SKM-1 treated with dmso at 0.1 percent for 144 hours (cell line): ENCODE measurements around the gene WDR13.

Source experiments
- DNase-seq: peaks from one replicate; lab custom pipeline; 2025; ENCODE audit not compliant: unreplicated experiment; lab: John Stamatoyannopoulos, UW

WDR13 gene

DNA sequence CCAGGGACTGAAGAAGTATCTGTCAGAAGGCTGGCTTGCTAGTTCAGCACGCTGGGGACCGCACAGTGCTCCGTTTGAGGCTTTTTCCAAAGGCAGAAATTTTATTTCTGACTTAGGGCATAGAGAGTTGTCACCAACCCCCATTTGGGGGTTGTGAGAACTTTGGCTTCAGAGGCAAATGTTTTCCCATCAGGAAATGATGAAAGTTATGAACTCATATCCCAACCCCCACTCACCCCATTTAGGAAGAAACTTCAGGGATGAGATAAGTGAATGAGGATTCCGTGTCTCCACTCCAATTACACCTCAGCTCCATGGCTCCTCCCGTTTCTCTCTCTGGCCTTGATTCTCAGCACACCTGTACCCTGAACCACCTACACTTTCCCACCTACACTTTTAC, 4.3 kb upstream of the WDR13 start:
- DNase-seq: no peak

DNA sequence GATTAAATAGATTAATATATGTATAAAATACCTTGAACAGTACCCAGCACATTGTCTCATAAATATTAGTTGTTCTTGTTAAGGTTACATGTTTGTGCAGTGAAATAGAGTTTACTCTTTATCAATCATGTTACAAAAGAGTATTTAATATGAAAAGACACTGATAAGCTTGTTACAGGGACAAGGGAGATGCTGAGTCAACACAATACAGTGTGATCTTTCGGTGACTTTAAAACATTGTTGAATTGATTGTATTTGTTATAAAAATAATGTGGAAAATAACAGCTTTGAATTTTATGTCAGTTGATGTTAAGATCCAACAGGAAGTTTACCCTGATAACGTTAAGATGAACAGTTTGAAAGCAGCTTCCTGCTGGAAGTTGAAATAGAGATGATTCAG, 1.4 kb upstream of the WDR13 start:
- no peak for DNase-seq

DNA sequence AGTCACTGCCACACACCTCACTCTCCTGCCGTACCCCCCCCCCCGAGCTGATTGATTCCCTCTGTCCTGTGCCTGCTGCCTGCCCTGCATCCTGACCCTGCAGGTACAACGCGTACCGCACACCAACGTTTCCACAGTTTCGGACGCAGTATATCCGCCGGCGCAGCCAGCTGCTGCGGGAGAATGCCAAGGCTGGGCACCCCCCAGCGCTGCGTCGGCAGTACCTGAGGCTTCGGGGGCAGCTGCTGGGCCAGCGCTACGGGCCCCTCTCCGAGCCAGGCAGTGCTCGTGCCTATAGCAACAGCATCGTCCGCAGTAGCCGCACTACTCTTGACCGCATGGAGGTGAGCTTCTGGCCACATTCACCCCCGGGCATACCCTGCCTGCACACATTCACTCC, 1.3 kb downstream of the WDR13 start:
- DNase-seq: no peak

DNA sequence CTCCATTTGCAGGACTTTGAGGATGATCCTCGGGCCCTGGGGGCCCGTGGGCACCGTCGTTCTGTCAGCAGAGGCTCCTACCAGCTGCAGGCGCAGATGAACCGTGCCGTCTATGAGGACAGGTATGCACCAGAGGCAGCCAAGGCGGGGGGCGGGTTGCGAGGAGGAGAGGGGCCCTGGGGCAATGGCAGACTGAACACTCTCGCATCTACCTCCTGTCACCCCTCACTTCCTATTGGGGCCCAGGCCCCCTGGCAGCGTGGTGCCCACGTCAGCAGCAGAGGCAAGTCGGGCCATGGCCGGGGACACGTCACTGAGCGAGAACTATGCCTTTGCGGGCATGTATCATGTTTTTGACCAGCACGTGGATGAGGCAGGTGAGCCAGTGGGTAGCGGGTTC, 2.0 kb downstream of the WDR13 start:
- no peak for DNase-seq

DNA sequence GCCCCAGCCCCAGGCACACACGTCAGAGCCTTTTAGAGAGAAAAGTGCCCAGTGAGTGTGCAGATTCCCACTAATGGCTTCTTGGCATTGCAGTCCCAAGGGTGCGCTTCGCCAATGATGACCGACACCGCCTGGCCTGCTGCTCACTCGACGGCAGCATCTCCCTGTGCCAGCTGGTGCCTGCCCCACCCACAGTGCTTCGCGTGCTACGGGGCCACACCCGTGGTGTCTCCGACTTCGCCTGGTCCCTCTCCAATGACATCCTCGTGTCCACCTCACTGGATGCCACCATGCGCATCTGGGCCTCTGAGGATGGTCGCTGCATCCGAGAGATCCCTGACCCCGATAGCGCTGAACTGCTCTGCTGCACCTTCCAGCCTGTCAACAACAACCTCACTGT, 2.9 kb downstream of the WDR13 start:
- no peak for DNase-seq

DNA sequence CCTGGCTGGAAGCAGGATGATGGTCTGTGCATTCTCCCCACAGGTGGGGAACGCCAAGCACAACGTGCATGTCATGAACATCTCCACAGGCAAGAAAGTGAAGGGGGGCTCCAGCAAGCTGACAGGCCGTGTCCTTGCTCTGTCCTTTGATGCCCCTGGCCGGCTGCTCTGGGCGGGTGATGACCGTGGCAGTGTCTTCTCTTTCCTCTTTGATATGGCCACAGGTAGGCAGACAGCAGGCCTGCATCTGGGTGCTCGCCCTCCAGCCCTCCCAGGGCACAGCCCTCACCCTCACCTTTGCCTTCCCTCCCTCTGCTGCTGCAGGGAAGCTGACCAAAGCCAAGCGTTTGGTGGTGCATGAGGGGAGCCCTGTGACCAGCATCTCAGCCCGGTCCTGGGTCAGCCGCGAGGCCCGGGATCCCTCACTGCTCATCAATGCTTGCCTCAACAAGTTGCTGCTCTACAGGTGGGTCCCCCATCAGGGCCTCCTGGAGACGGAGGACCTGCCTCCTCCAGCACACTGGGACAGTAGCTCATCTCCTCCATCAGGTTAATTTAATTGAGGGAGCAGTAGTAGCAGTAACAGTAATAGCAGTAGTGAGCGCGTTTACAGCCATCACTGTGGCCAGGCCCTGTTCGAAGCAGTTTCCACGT, 4.6 kb downstream of the WDR13 start:
- no peak for DNase-seq

DNA sequence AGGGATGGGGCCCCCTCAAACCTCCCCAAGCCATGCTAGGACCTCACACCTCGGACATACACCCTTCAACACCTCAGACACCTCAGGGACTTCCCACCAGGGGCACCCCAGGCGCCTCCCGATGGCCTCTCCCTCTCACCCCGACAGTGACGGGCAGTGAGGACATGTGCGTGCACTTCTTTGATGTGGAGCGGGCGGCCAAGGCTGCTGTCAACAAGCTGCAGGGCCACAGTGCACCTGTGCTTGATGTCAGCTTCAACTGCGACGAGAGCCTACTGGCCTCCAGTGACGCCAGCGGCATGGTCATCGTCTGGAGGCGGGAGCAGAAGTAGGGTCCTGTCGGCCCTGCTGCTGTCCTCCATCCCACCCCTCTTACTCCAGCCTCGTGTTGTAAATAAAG, 7.4 kb downstream of the WDR13 start:
- no peak for DNase-seq

DNA sequence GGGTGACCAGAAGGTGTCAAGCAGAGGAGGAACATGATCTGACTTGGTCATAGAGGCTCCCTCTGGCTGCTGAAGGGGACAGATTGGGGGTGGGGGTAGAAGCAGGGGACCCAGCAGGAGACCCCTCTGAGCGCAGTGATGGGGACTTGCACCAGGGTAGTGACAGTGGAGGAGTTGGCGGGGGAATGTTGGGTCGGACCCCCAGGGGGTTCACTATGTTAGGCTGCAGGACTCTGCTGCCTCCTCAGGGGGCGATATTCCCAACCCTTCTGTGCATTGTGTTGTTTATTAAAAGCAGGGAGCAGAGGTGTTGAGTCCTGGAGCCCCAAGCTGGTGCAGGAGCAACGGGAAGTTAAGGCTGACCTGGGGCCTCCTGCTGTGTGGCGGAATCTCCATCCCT, 8.8 kb downstream of the WDR13 start:
- no peak for DNase-seq

DNA sequence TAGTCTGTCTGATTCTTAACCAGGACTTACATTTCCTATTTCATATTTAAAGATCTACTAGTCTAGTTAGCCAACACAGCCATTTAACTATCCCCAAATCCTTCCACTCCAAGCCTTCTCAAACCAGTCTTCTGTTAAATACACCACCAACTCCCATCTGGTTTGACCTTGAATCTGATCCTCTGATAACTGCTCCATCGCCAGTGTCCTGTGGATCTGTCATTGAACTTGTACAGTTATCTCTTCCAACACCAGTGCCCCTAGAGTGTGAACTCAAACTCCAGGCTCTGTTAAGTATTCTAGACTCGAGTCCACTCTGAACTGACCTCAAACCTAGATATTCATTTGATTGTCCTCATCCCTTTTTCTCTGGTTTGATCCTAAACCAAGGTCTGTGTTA, 14.4 kb downstream of the WDR13 start:
- DNase-seq: no peak

DNA sequence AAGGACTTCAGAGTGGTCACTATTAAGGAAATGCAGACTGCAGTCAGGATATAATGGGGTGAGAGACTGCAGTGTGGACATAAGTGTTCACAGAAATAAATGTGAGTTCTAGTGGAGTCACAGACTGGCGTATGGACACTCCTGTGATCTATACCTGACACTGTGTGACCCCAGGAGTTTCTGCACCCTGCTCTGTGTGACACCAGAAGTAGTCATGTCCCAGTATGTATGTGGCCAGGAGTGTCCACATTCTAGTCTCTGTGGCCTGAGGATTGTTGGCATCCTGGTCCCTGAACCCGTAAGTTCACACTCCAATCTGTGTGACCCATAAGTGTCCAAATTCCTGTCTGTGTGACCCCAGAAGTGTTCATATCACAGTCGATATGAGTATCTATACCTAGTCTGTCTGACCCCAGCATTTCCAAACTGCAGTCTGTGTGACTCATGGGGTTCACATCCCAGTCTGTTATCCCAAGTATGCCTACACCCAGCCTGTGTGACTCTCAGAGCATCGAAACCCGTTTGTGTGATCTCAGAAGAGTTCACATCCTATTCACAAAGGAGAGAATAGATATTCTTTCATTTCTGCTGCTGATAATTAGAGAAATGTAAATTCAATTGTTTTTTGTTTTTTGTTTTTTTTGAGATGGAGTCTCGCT, 16.3 kb downstream of the WDR13 start:
- no peak for DNase-seq

DNA sequence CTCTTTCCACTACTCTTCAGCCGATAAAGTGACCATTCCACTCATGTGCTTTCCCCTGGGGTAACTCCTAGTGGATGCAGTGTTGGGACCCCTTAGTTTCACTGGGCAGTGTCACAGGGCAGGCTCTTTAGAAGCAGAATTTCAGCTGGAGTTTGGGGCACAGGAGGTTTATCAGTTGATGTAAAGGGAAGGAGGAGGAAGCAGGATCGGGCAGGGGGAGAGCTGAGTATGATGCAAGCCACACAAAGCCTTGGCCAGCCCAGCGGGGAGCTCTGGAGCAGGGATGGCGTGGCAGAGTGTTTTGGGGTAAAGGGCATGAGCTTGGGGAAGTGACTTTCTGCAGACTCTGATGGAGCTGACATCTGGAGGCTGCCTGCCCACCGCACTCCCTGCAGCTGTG, 19.3 kb downstream of the WDR13 start:
- no peak for DNase-seq

DNA sequence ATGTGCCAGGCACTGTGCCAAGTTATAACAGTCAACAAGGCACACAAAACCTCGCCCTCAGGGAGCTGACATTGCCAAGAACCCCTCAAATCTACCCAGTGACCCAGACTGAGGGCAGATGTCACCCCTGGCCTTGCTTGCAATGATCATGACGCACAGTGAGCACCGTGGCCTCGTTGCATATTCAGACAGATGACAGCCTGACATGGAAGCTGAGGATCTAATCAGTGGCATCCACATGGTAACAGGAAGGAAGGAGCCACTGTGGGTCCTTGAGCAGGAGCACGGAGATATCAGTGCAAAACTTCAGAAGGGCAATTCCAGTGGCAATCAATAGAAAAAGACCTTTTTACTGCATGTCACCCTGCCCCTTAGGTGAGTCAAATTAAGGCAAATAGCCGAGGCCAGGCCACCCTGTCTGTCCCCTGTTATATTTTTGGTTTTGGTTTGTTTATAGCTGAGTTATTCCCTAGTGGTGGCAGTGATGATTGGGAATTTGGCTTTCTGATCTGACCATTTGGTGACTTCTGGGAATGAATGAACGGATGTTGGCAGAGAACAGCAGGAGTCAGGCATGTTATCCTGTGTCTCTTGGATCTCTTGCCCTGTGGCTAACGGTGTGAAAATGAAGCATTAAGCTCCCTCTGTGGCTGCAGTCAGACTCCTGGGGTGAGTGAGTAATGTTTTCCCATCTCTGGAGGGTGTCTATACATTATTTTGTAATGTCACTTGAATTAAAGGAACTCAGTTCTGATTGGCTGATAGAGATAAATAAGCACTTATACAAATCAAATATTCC, 20.4 kb downstream of the WDR13 start:
- no peak for DNase-seq

DNA sequence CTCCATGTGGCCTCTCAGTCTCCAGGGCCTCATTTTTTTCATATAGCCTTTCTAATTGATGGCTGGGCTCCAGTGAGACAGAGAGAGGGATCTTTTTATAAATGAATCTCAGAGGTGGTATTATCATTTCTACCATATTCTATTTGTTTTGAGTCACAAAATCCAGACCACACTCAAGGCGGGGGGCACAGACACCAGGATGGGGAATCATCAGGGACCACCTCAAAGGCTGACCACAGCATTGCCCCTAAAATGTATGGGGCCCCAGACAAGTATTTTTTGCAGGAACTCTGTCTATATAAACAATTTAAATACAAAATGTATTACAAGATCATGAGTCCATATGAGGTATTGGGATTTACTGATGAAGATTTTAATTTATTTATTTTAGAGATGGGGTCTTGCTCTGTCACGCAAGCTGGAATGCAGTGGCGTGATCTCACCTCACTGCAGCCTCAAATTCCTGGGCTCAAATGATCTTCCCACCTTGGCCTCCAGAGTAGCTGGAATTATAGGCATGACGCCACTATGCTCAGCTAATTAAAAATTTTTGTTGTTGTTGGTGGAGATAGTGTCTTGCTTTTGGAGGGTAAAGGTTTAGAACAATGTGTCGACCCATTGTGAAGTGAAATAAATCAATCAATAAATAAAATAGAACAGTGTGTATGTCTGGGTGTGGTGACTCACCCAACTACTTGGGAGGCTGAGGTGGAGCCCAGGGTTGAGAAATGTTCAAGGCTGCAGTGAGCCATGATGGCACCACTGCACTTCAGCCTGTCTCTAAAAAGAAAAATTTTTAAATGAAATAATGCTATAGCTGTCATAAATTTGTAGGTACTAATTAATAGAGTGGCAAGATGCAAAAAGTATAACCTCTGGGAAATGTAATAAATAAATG, 29.4 kb downstream of the WDR13 start:
- no peak for DNase-seq

DNA sequence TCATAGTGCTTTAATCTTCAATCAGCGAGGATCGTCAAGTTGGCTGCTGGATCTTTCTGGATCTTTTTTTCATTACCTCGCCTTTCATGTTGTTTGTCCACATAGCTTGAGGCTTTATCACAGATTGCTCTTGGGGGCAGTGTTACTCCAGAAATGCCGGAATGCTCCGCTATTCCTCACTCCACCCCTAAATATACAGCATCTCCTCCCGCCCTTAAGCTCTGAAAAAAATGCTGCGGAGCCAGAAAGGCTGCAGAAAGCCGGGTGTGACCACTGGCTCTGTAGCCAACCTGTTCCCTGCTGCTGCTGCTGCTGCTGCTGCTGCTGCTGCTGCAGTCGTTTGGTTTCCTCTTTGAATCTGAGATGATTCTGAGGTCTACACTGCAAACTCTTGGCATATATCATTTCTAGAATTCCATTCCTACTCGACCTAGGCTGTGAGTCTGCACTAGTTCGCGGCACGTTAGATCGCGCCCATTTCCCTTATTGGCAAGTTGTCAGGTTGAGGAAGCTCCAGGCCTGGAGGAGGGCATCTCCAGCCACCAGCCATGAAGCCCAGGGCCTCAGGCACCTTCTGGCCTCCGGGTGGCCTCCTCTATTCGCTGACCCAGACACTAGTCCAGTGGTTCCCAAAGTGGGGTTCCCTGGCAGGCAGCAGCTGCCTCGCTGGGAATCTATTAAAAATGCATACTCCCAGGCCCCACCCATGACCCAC, 34.2 kb downstream of the WDR13 start:
- DNase-seq: no peak

DNA sequence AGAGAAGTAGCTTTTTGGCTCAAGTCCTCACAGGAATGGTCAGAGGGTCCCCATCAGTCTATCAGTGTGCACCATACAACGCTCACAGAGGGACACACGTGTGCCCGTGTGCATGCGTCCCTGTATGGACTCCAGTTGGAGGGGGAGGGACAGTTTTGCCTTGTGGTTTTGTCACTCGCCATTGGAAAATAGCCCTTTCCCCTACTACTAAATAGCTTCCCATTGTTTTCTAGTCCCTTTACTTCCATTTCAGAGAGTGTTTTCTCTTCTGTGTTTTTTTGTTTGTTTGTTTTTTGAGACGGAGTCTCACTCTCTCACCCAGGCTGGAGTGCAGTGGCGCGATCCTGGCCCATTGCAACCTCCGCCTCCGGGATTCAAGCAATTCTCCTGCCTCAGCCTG, 34.9 kb downstream of the WDR13 start:
- no peak for DNase-seq

DNA sequence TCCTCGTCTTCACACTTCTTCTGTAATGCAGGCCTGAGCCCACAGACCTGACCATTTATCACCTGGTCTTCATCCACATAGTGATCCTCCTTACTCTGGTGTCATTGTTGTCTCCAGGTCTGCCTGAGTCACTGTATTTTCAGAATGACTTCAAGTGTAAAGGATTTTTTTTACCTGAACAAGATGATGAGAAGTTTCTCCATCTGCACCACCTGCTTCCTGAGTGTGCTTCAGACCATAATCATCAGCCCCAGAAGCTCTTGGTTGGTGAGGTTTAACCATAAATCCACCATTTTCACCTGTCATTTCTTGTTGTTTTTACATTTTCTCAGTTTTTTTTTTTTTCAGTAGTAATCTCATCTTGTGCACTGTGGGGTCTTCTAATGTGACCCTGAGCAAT, 39.0 kb downstream of the WDR13 start:
- DNase-seq: no peak

DNA sequence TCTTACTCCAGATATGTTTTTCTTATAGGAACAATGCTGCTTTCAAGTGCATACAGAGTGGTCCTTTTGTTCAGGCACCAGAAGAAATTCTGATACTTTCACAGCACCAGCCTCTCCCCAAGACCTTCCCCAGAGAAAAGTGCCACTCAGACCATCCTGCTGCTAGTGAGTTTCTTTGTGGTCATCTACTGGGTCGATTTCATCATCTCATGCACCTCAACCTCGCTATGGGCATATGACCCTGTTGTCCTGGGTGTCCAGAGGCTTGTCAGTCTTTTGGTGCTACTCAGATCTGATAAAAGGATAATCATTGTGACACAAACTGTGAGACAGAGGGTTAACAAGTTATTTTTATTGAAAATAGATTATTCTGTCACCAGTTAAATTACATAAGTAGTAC, 39.5 kb downstream of the WDR13 start:
- no peak for DNase-seq

DNA sequence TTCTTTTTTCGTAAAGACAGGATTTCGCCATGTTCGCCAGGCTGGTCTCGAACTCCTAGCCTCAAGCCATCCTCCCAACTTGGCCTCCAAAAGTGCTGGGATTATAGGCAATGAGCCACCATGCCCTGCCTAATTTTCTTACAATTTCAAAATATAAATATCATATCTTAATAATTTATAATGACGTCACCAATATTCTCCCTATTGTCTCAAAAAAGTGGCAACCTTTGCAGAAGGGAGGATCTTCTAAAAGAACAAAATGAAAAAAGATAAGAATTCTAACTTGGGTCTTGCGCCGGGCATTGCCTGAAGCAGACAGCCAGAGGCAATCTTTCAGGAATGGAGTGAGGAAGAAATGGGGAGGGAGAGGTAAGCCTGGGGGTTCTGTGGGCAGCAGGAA, 48.4 kb downstream of the WDR13 start:
- no peak for DNase-seq

DNA sequence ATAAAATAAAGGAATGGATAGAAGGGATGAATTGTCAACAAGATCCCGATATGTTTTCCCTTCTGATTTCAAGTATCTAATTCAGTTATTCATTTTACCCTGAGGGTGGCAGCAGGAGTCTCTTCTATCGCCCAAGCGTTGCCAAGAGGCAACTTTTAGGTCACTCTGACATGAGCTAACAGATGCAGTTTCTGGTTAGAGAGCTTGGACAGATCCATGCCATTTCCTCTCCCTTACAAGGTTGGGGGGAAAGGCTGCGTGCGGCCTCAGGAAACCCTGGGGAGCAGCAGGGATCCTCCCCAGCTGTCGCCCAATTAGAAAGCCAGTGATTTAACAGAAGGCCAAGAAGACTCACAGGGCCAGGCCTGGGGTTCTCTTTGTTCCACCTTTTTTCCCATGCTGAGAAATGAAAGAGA, 51.1 kb downstream of the WDR13 start:
- DNase-seq: peak; percentile 11

DNA sequence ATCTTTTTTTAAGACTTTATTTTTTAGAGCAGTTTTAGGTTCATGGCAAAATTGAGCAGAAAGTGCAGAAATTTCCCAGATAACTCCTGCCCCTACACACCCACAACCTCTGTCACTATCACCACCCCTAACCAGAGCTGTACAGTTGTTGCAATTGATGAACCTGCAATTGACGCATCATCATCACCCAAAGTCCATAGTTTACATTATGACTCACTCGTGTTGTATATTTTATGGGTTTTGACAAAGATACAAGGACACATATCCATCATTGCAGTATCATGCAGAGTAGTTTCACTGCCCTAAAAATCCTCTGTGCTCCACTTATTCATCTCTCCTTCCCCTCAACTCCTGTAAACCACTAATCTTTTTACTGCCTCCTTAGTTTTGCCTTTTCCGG, 51.8 kb downstream of the WDR13 start:
- no peak for DNase-seq
